GM12873 (cell line): ENCODE measurements around the gene TIMM23.

Experiments
- CTCF ChIP-seq: IDR thresholded peaks from 2 replicates; pipeline ENCODE4 v1.5.1; 2012; ENCODE audit warnings: low read depth, mild to moderate bottlenecking, moderate library complexity, low read length, control low read depth; ENCODE audit not compliant: insufficient read depth; ENCODE audit errors: missing control alignments

The TIMM23 gene

DNA sequence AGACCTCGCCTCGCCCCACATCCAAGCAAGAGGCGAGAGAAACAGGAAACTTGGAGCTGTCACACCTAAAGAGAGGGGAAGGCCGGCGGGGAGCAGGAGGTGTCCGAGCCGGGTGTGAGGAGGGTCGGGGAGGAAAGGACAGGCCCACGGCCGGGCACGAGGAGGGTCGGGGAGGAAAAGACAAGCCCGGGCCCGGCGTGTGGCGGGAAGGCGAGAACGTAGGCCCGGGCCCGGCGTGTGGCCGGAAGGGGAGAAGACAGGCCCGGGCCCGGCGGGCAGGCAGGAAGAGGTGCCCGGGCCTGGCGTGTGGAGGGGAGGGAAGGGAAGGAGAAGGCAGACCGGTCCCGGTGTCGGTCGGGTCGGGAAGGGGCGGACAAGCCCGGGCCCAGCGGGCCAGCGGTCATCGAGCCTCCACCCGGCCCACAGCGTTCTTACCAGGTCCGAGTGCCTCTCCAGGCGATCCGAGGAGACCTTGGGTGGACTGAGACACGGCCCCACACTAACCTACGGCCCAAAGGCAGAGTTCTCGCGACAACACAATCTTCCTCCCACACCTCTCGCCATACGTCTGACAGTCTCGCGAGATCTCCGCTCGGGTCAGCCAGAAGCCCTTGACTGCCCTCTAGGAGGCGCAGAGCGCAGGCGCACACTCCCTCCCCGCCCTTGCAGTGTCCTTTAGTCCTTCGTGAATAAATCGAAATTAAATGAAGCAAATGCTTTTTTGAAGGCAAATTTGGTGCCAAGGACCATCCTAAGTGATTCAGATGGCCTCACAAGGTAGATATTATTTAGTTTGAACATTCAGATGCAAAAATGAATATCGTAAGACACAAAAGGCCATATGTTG lies 58.0 kb downstream of the TIMM23 start, which contains the start of gene NCOA4:
Gene NCOA4, minus strand, starts transcription at position 533 of the 847 bp plus-strand sequence. CDS start 13,943 bp downstream, outside the sequence.
- TF ChIP-seq CTCF = peak; percentile 91

DNA sequence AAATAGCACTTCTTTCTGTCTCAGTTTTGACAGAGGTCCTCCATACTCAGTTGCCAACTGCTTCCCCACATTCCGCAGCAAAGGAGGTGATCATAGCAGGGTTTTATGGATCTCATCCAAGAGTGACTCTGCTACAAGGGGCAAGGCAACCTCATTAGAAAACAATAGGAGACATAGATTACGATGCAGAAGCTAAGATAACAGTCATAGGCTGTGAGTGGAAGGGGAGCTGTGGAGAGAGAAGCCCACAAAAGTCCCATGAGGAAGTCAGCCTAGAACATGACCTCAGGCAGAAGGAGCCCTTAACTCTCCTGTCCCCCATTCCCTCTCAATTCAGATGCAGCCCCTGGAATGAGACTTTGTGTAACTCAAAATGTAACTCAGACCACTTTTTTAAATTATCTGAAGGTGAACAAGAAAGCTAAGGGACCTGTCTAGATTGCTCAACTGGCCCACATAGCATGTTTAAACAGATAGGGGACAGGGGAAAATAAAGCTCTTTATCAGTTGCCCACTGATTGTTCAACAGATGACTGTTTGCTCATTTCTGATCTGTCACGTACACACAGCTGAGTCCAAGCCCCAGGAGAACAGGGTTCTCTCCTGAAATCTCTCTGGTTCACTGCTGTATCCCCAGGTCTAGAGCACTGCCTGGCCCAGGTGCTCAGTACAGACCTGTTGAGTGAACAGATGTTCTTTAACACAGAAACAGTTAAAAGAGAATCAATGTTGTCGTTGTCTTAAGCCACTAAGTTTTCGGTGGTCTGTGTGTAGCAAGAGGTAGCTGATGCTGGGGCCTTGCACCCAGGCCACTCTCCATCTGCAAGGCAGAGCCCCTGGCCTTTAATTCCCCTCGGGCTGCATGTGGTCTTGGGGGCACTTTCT lies 59.6 kb downstream of the TIMM23 start:
- TF ChIP-seq CTCF = no peak

DNA sequence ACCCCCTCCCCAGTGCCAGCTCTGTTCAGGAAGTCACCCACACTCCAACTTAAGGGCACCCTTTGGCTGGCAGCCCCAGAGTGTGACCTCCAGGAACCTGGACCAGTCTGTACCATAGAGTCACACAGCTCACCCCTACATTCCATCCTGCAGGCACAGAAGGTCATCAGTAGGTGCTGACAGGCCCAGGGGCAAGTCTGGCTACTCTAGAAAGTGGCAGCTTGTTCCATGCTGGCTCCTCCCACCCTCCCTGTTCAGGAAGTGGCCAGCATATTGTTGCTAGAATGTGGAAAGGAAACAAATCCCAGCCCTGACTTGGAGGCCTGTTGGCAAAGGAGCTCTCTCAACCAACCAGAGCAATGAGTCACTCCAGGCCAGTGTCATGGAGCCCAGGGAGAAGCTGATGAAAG lies 61.3 kb downstream of the TIMM23 start:
- TF ChIP-seq CTCF = no peak

DNA sequence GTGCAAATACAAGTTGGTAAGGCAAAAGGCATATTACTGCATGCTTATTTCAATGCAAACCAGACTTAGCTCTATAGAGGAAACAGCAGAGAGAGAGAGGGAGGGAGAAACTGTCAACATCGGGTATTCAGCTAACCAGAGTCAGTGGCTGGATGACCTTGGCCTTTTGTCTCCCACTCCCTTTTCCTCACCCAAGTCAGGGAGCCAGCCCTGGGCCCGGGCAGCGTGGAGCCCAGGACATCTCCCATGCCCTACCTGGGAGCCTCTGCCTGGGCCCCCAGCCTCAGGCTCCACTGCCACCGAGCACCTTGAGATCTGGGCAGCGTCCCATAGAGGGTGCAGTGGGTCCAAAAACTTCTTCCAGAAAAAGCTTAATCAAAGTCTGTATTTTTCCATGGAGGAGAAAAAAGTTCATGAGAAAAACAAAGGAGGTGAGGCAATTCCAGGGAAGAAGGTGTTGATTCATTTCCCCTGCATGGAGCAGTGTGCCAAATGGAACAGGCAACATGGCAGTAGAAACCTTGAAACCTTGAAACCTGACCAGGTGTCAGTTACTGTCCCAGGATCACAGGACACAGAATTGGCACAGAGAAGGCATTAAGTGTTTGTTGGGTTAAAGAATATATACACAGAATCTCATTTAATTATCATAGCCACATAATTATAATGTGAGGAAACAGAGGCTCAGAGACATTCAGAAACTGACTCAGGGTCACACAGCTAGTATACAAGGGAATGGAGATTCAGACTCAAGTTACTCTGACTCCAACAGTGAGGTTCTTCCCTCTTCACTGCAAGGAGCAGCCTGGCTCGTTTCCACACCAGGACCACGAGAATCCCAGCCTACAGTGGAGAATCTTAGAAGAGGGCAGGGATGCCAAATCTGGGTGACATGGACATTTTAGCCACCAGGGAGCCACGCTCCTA lies 63.9 kb downstream of the TIMM23 start:
- TF ChIP-seq CTCF = no peak

GRCh38 chr10:46037107-46037825 lies 65.0 kb downstream of the TIMM23 start:
- no peak for TF ChIP-seq CTCF

- no peak for TF ChIP-seq CTCF
Measured at GRCh38 chr10:46040004-46040403, 67.7 kb downstream of the TIMM23 start.
